ENCODE measurements around the gene TRH. TPM values are rescaled to one million over a fixed set of nuclear protein-coding genes. Genes with fewer than 3 reads are reported as not detected.

The TRH gene
- total and polyA plus RNA-seq, 2 of the 4 experiments (the other 2 are of a cell fraction), result not detected

DNA sequence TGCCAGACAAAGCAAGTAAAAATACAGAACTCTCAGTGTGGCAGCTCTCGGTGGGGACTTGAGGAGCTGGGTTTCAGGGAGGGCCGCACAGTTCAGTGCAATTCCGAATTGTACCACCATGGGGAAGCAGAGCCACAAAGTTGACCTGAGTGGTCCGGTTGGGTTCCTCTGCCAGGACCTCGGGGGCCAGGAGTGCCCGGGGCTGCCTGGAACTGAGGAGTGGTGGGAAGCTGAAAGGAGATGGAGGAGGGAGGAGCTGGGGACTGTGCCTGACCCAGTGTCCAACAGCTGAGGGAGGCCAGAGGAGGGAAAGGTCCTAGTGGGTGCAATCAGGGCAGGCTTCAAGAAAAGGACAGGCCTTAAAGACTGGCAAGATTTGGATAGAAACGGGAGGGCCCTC is 32.2 kb upstream of the TRH start:
- no peak overlapping the region for H3K4me2 ChIP-seq (ENCODE audit: low read depth, low read length)
- no peaks in the 10 kb centered on the region for H3K4me1 ChIP-seq (ENCODE audit: control insufficient read depth, insufficient read depth, low read length)
- H3K9me3 ChIP-seq (ENCODE audit: control insufficient read depth, insufficient read depth, low read length), result peaks cover 4% of the 10 kb centered on the region
- no peaks in the 10 kb centered on the region for H3K36me3 ChIP-seq (ENCODE audit: control insufficient read depth, insufficient read depth, low read length)
- no peak overlapping the region for H2BK5ac ChIP-seq (ENCODE audit: low read depth, low read length, poor library complexity, severe bottlenecking)
- H3K27ac ChIP-seq (ENCODE audit: insufficient read depth, low read length), result no peak overlapping the region
- ChIA-PET POLR2A (ENCODE audit: unreplicated experiment) (interaction anchor here (0.5 kb wide), 1 partner anchor 75 kb away, joined by 3 read pairs; no protein-coding TSS in a partner anchor), CTCF (interaction anchor here (0.6 to 2.0 kb wide), 12 partner anchors 13 to 450 kb away, joined by 3 to 8 read pairs (median 4); no protein-coding TSS in a partner anchor)
- H2AK9ac ChIP-seq (replicated peaks; ENCODE audit: low read depth, low read length, poor library complexity), result peak overlapping the region; percentile 76
- H3K27me3 ChIP-seq (ENCODE audit: control insufficient read depth, insufficient read depth, low read length), result peaks cover 41% of the 10 kb centered on the region
- in situ Hi-C loops (cut with MboI; ENCODE audit: low sequenced_read_pairs), result loop anchor here (5.0 kb wide), 1 partner anchor 155 kb away; no protein-coding TSS in a partner anchor
- no peak overlapping the region for H4K91ac ChIP-seq (ENCODE audit: insufficient read depth, low read depth, low read length)
- no peak overlapping the region for H4K8ac ChIP-seq (ENCODE audit: low read depth in 2 of 2, low read length in 2 of 2)
- H2BK120ac ChIP-seq (ENCODE audit: low read depth, low read length), result no peak overlapping the region
- no peak overlapping the region for H3K4me3 ChIP-seq (ENCODE audit: insufficient read depth, low read depth, low read length)
- peak overlapping the region; percentile 61 for H2AFZ ChIP-seq (replicated peaks; ENCODE audit: low read length, poor library complexity)
- H2BK15ac ChIP-seq (ENCODE audit: low read depth, low read length), result no peak overlapping the region
- peak; percentile 49 for DNase-seq
- no peak overlapping the region for H2AK5ac ChIP-seq (ENCODE audit: low read depth, low read length)
- H3K79me1 ChIP-seq (ENCODE audit: low read depth in 1 of 2, low read length in 2 of 2), result no peaks in the 10 kb centered on the region
- WGBS, 2 experiments (ENCODE audit: extremely low coverage in 2 of 2, insufficient read length in 1 of 2), result 5% methylated on average over 3 of the region's 7 CpGs; no CpG with 5 or more reads in 1 of the 2 experiments
- no peak overlapping the region for H3K9ac ChIP-seq (ENCODE audit: low read depth, low read length)
- H4K20me1 ChIP-seq (ENCODE audit: insufficient read depth, low read length), result no peaks in the 10 kb centered on the region
- no peak overlapping the region; the same call in 1 of the 2 replicates for H3K23ac ChIP-seq (ENCODE audit: low read depth, low read length)
- no peak overlapping the region for H3K14ac ChIP-seq (replicated peaks; ENCODE audit: low read depth, low read length)
- H3K9me1 ChIP-seq (ENCODE audit: insufficient read depth, low read length), result no peaks in the 10 kb centered on the region
- H3K18ac ChIP-seq (ENCODE audit: low read depth, low read length), result no peak overlapping the region
- ATAC-seq (ENCODE audit: low read depth), result peak; percentile 98
- dilution Hi-C loops (cut with HindIII; ENCODE audit: low sequenced_read_pairs, unreplicated experiment), result no loop called here
- H4K5ac ChIP-seq (ENCODE audit: low read depth, low read length), result no peak overlapping the region
- H2BK20ac ChIP-seq (ENCODE audit: low read depth, low read length), result no peak overlapping the region
- H3K56ac ChIP-seq (ENCODE audit: extremely low read depth, insufficient read depth, low read length), result no peak overlapping the region
- H3K4ac ChIP-seq (ENCODE audit: low read depth, low read length), result no peak overlapping the region
- intact Hi-C loops (cut with micrococcal nuclease), result loop anchor here (2.0 kb wide), 2 partner anchors 63 to 157 kb away; no protein-coding TSS in a partner anchor
- no TSS peak for BruUV-seq (replicated peaks)
- TF ChIP-seq SMC3 (IDR thresholded peaks at IDR 0.05; ENCODE audit: low read depth, low read length) (peak; percentile 90), CHD1 (IDR thresholded peaks at IDR 0.05; ENCODE audit: low read depth, low read length) (no peak), RAD21 (IDR thresholded peaks at IDR 0.05; ENCODE audit: low read length) (peak; percentile 88), MAFK (IDR thresholded peaks at IDR 0.05; ENCODE audit: low read depth, low read length) (no peak)
- TF ChIP-seq, protein P1, sequence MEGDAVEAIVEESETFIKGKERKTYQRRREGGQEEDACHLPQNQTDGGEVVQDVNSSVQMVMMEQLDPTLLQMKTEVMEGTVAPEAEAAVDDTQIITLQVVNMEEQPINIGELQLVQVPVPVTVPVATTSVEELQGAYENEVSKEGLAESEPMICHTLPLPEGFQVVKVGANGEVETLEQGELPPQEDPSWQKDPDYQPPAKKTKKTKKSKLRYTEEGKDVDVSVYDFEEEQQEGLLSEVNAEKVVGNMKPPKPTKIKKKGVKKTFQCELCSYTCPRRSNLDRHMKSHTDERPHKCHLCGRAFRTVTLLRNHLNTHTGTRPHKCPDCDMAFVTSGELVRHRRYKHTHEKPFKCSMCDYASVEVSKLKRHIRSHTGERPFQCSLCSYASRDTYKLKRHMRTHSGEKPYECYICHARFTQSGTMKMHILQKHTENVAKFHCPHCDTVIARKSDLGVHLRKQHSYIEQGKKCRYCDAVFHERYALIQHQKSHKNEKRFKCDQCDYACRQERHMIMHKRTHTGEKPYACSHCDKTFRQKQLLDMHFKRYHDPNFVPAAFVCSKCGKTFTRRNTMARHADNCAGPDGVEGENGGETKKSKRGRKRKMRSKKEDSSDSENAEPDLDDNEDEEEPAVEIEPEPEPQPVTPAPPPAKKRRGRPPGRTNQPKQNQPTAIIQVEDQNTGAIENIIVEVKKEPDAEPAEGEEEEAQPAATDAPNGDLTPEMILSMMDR (conservative IDR thresholded peaks at IDR 0.05; ENCODE audit: low read depth, low read length), result peak; percentile 72
